ENCODE results near the gene LRRC15. TPM values are rescaled to one million over a fixed set of nuclear protein-coding genes. Genes with fewer than 3 reads are reported as not detected.
A peak's percentile ranks its signal among the peaks of the same experiment; 100 is the strongest.

Gene LRRC15
- total and polyA plus RNA-seq, 3 experiments from 2014 or later: not detected

GRCh38 chr3:194328942-194329582 is 40.5 kb downstream of the LRRC15 start:
- peaks cover 4% of the 10 kb centered on the region for H3K4me1 ChIP-seq (ENCODE audit: insufficient read depth, low read length)
- POLR2A ChIA-PET: no interaction called here
- H3K27ac Mint-ChIP-seq: no peak overlapping the region
- no peaks in the 10 kb centered on the region for H3K36me3 Mint-ChIP-seq
- H3K36me3 ChIP-seq (ENCODE audit: insufficient read depth, low read length): no peaks in the 10 kb centered on the region
- CTCF ChIA-PET: interaction anchor here (0.8 to 7.8 kb wide), 4 partner anchors 8 to 25 kb away, joined by 3 to 83 read pairs (median 3); no protein-coding TSS in a partner anchor
- no peak for DNase-seq
- H3K4me3 Mint-ChIP-seq: peak overlapping the region in 1 of 7 donors; percentile 69
- H3K27ac ChIP-seq (ENCODE audit: low read depth, low read length): no peak overlapping the region
- H3K4me3 ChIP-seq (ENCODE audit: low read length): no peak overlapping the region
- peaks cover 2 to 10% (median 4%) of the 10 kb centered on the region in 3 donors for H3K4me1 Mint-ChIP-seq
- H3K9me3 ChIP-seq (ENCODE audit: low read length): no peaks in the 10 kb centered on the region
- H3K27me3 Mint-ChIP-seq: peaks cover 23 to 24% of the 10 kb centered on the region in 2 donors
- H3K9me3 Mint-ChIP-seq: peaks cover 0 to 2% (median 0%) of the 10 kb centered on the region in 5 donors
- H3K27me3 ChIP-seq (ENCODE audit: insufficient read depth, low read length, poor library complexity, severe bottlenecking): peaks cover 14% of the 10 kb centered on the region

GRCh38 chr3:194328053-194328657 is 41.4 kb downstream of the LRRC15 start:
- Histone ChIP-seq H3K4me1 (ENCODE audit: insufficient read depth, low read length) (peaks cover 4% of the 10 kb centered on the region), H3K27me3 (ENCODE audit: insufficient read depth, low read length, poor library complexity, severe bottlenecking) (peaks cover 11% of the 10 kb centered on the region), H3K9me3 (ENCODE audit: low read length) (no peaks in the 10 kb centered on the region), H3K27ac (ENCODE audit: low read depth, low read length) (no peak overlapping the region), H3K4me3 (ENCODE audit: low read length) (no peak overlapping the region), H3K36me3 (ENCODE audit: insufficient read depth, low read length) (no peaks in the 10 kb centered on the region)
- peaks cover 0 to 2% (median 0%) of the 10 kb centered on the region in 5 donors for H3K9me3 Mint-ChIP-seq
- no peaks in the 10 kb centered on the region for H3K36me3 Mint-ChIP-seq
- peak overlapping the region in 1 of 7 donors; percentile 69 for H3K4me3 Mint-ChIP-seq
- peaks cover 17 to 20% of the 10 kb centered on the region in 2 donors for H3K27me3 Mint-ChIP-seq
- H3K27ac Mint-ChIP-seq: peak overlapping the region in 1 of 8 donors; percentile 38
- POLR2A ChIA-PET: no interaction called here
- H3K4me1 Mint-ChIP-seq: peaks cover 0 to 2% (median 2%) of the 10 kb centered on the region in 3 donors
- DNase-seq: peak; percentile 20 to 69 (median 31)
- CTCF ChIA-PET: interaction anchor here (0.8 to 7.8 kb wide), 3 partner anchors 9 to 24 kb away, joined by 3 to 83 read pairs (median 3); no protein-coding TSS in a partner anchor

GRCh38 chr3:194327218-194328052 is 42.1 kb downstream of the LRRC15 start:
- POLR2A ChIA-PET: no interaction called here
- H3K9me3 ChIP-seq (ENCODE audit: low read length): no peaks in the 10 kb centered on the region
- Mint-ChIP-seq H3K9me3 (peaks cover 0 to 2% (median 0%) of the 10 kb centered on the region in 5 donors), H3K36me3 (no peaks in the 10 kb centered on the region), H3K27ac (no peak overlapping the region), H3K4me1 (peaks cover 0 to 7% (median 2%) of the 10 kb centered on the region in 3 donors), H3K27me3 (peaks cover 13 to 18% of the 10 kb centered on the region in 2 donors), H3K4me3 (no peak overlapping the region)
- CTCF ChIA-PET: interaction anchor here (1.2 to 7.8 kb wide), 2 partner anchors 17 to 23 kb away, joined by 3 to 83 read pairs; no protein-coding TSS in a partner anchor
- peaks cover 4% of the 10 kb centered on the region for H3K4me1 ChIP-seq (ENCODE audit: insufficient read depth, low read length)
- no peaks in the 10 kb centered on the region for H3K36me3 ChIP-seq (ENCODE audit: insufficient read depth, low read length)
- no peak overlapping the region for H3K27ac ChIP-seq (ENCODE audit: low read depth, low read length)
- H3K4me3 ChIP-seq (ENCODE audit: low read length): no peak overlapping the region
- peaks cover 4% of the 10 kb centered on the region for H3K27me3 ChIP-seq (ENCODE audit: insufficient read depth, low read length, poor library complexity, severe bottlenecking)
- peak in 2 of 5 donors; percentile 22 to 32 for DNase-seq

- CTCF ChIA-PET: no interaction called here
- POLR2A ChIA-PET: no interaction called here
- H3K27me3 Mint-ChIP-seq: peaks cover 12 to 18% of the 10 kb centered on the region in 2 donors
These were observed 42.6 kb downstream of the LRRC15 start for GRCh38 chr3:194326968-194327217.

GRCh38 chr3:194326192-194326967 is 43.2 kb downstream of the LRRC15 start:
- CTCF ChIA-PET: interaction anchor here (1.5 kb wide), 1 partner anchor 11 kb away, joined by 5 read pairs; no protein-coding TSS in a partner anchor
- POLR2A ChIA-PET: no interaction called here
- peaks cover 3% of the 10 kb centered on the region for H3K27me3 ChIP-seq (ENCODE audit: insufficient read depth, low read length, poor library complexity, severe bottlenecking)

More at GRCh38 chr3:194326968-194327217, 42.6 kb downstream of the LRRC15 start:
- Histone ChIP-seq H3K27me3 (ENCODE audit: insufficient read depth, low read length, poor library complexity, severe bottlenecking) (peaks cover 3% of the 10 kb centered on the region), H3K4me1 (ENCODE audit: insufficient read depth, low read length) (peaks cover 4% of the 10 kb centered on the region), H3K27ac (ENCODE audit: low read depth, low read length) (no peak overlapping the region), H3K36me3 (ENCODE audit: insufficient read depth, low read length) (no peaks in the 10 kb centered on the region), H3K9me3 (ENCODE audit: low read length) (no peaks in the 10 kb centered on the region), H3K4me3 (ENCODE audit: low read length) (no peak overlapping the region)
- no peak overlapping the region for H3K4me3 Mint-ChIP-seq
- DNase-seq: peak in 1 of 5 donors; percentile 22
- peaks cover 0 to 2% (median 0%) of the 10 kb centered on the region in 5 donors for H3K9me3 Mint-ChIP-seq
- no peaks in the 10 kb centered on the region for H3K36me3 Mint-ChIP-seq
- H3K27ac Mint-ChIP-seq: no peak overlapping the region
- H3K4me1 Mint-ChIP-seq: peaks cover 0 to 8% (median 2%) of the 10 kb centered on the region in 3 donors

GRCh38 chr3:194325424-194326153 is 44.0 kb downstream of the LRRC15 start:
- Mint-ChIP-seq H3K27ac (no peak overlapping the region), H3K9me3 (peaks cover 0 to 2% (median 0%) of the 10 kb centered on the region in 5 donors), H3K36me3 (no peaks in the 10 kb centered on the region), H3K4me1 (peaks cover 0 to 8% (median 2%) of the 10 kb centered on the region in 3 donors), H3K4me3 (no peak overlapping the region), H3K27me3 (peaks cover 8 to 14% of the 10 kb centered on the region in 2 donors)
- CTCF ChIA-PET: interaction anchor here (1.5 kb wide), 1 partner anchor 10 kb away, joined by 5 read pairs; no protein-coding TSS in a partner anchor
- POLR2A ChIA-PET: interaction anchor here (0.7 kb wide), 1 partner anchor 251 kb away, joined by 5 read pairs; no protein-coding TSS in a partner anchor
- Histone ChIP-seq H3K36me3 (ENCODE audit: insufficient read depth, low read length) (no peaks in the 10 kb centered on the region), H3K4me3 (ENCODE audit: low read length) (no peak overlapping the region), H3K27me3 (ENCODE audit: insufficient read depth, low read length, poor library complexity, severe bottlenecking) (no peaks in the 10 kb centered on the region), H3K27ac (ENCODE audit: low read depth, low read length) (no peak overlapping the region), H3K9me3 (ENCODE audit: low read length) (no peaks in the 10 kb centered on the region), H3K4me1 (ENCODE audit: insufficient read depth, low read length) (peaks cover 4% of the 10 kb centered on the region)
- no peak for DNase-seq

More at GRCh38 chr3:194326192-194326967, 43.2 kb downstream of the LRRC15 start:
- Histone ChIP-seq H3K4me1 (ENCODE audit: insufficient read depth, low read length) (peaks cover 4% of the 10 kb centered on the region), H3K4me3 (ENCODE audit: low read length) (no peak overlapping the region), H3K27ac (ENCODE audit: low read depth, low read length) (no peak overlapping the region), H3K36me3 (ENCODE audit: insufficient read depth, low read length) (no peaks in the 10 kb centered on the region), H3K9me3 (ENCODE audit: low read length) (no peaks in the 10 kb centered on the region)
- DNase-seq: peak in 2 of 5 donors; percentile 22 to 25
- Mint-ChIP-seq H3K27me3 (peaks cover 8 to 16% of the 10 kb centered on the region in 2 donors), H3K36me3 (no peaks in the 10 kb centered on the region), H3K9me3 (peaks cover 0 to 2% (median 0%) of the 10 kb centered on the region in 5 donors), H3K4me1 (peaks cover 0 to 8% (median 2%) of the 10 kb centered on the region in 3 donors), H3K27ac (no peak overlapping the region), H3K4me3 (no peak overlapping the region)

GRCh38 chr3:194324823-194325327 is 44.7 kb downstream of the LRRC15 start:
- Mint-ChIP-seq H3K27ac (no peak overlapping the region), H3K4me1 (peaks cover 0 to 8% (median 2%) of the 10 kb centered on the region in 3 donors), H3K27me3 (peaks cover 6 to 15% of the 10 kb centered on the region in 2 donors), H3K4me3 (no peak overlapping the region), H3K9me3 (peaks cover 0 to 2% (median 0%) of the 10 kb centered on the region in 5 donors), H3K36me3 (no peaks in the 10 kb centered on the region)
- Histone ChIP-seq H3K27me3 (ENCODE audit: insufficient read depth, low read length, poor library complexity, severe bottlenecking) (no peaks in the 10 kb centered on the region), H3K4me1 (ENCODE audit: insufficient read depth, low read length) (peaks cover 4% of the 10 kb centered on the region), H3K4me3 (ENCODE audit: low read length) (no peak overlapping the region), H3K36me3 (ENCODE audit: insufficient read depth, low read length) (no peaks in the 10 kb centered on the region), H3K27ac (ENCODE audit: low read depth, low read length) (no peak overlapping the region), H3K9me3 (ENCODE audit: low read length) (no peaks in the 10 kb centered on the region)
- ChIA-PET CTCF (interaction anchor here (1.4 to 1.5 kb wide), 2 partner anchors 9 kb away, joined by 5 to 7 read pairs; no protein-coding TSS in a partner anchor), POLR2A (no interaction called here)
- DNase-seq: no peak
